K562 (cell line): Measurements from ENCODE around the gene GRB2. TPM values are rescaled to one million over a fixed set of nuclear protein-coding genes. Genes with fewer than 3 reads are reported as not detected.

Experiments
- ATAC-seq: fragments of 200-7000 bp; cut with Tn5 transposase; 3 replicates; pipeline ENCODE4 v1.9.1; 2020; ENCODE audit warnings: moderate library complexity
- BruUV-seq: library from RNA; stranded (reverse); fragments of 400-500 nt; replicated peaks from 2 replicates; lab custom pipeline; 2021; lab: Mats Ljungman, UMichigan
- CTCF ChIA-PET: fragments of 300-600 bp; formaldehyde crosslinking; extraction: SDS; loops from one replicate; lab custom pipeline; 2021; ENCODE audit warnings: low intra/inter-chr PET ratio; lab: Yijun Ruan, JAX
- POLR2A ChIA-PET: fragments of 300-600, 350-650 bp; sonication (Branson Sonifier 250); formaldehyde crosslinking; extraction: SDS; loops from one replicate; lab custom pipeline; 2021; ENCODE audit warnings: antibody characterized with exemption, inconsistent platforms; lab: Yijun Ruan, JAX
- DNase-seq, 4 experiments: peaks; one replicate each; pipeline versions ENCODE4 v3.0.0 to v3.0.0-alpha.2; 2011 to 2018; ENCODE audit warnings: low spot score in 3 of 4, mixed read lengths in 3 of 4; ENCODE audit errors: extremely low read depth in 1 of 4
- FAIRE-seq: peaks from 2 replicates; lab custom pipeline; 2011; peaks lifted over from hg19 to GRCh38; lab: Jason Lieb, UNC
- H2AFZ ChIP-seq: 2 replicates; pipeline ENCODE4 v1.6.0; 2011; ENCODE audit warnings: low read depth, low read length, control low read depth, inconsistent platforms
- H3K27ac ChIP-seq: fragments of 200-600 bp; 3 replicates; pipeline ENCODE4 v1.8.0; 2011; ENCODE audit warnings: low read depth, mild to moderate bottlenecking, control low read depth, inconsistent platforms, low read length, moderate library complexity, mixed read lengths; ENCODE audit errors: extremely low read depth
- H3K27me3 ChIP-seq, 2 experiments: fragments of 300-600 bp in 1 of 2; 2 replicates in 1 of 2; 3 replicates in 1 of 2; pipeline versions ENCODE4 v1.6.0 to v1.8.0; 2011; ENCODE audit warnings: inconsistent platforms in 2 of 2, low read length in 2 of 2, mild to moderate bottlenecking in 1 of 2, mixed read lengths in 1 of 2, moderate library complexity in 1 of 2; ENCODE audit not compliant: control insufficient read depth in 2 of 2, insufficient read depth in 2 of 2
- H3K36me3 ChIP-seq: fragments of 300-600 bp; 3 replicates; pipeline ENCODE4 v1.8.0; 2011; ENCODE audit warnings: mild to moderate bottlenecking, low read length, inconsistent platforms; ENCODE audit not compliant: control insufficient read depth, insufficient read depth
- H3K4me1 ChIP-seq, 2 experiments: fragments of 200-600 bp in 1 of 2; replicated peaks in 1 of 2; 2 replicates in 1 of 2; 3 replicates in 1 of 2; pipeline versions ENCODE4 v1.5.1 to v1.8.0; 2011; ENCODE audit warnings: inconsistent platforms in 2 of 2, low read length in 2 of 2, mild to moderate bottlenecking in 1 of 2, mixed read lengths in 1 of 2, moderate library complexity in 1 of 2; ENCODE audit not compliant: control insufficient read depth in 2 of 2, insufficient read depth in 2 of 2
- H3K4me2 ChIP-seq: 2 replicates; pipeline ENCODE4 v1.6.1; 2011; ENCODE audit warnings: low read length, control low read depth, inconsistent platforms, mixed read lengths; ENCODE audit not compliant: insufficient read depth
- H3K4me3 ChIP-seq: fragments of 200-600 bp; sonication (generic), shearing (Covaris generic); 2 replicates; pipeline ENCODE4 v1.5.1; 2016; ENCODE audit warnings: control low read depth, inconsistent platforms
- H3K79me2 ChIP-seq: fragments of 200-600 bp; 3 replicates; pipeline ENCODE4 v1.8.0; 2011; ENCODE audit warnings: low read length, inconsistent platforms; ENCODE audit not compliant: control insufficient read depth, insufficient read depth
- H3K9ac ChIP-seq, 2 experiments: 2 replicates each; pipeline versions ENCODE4 v1.6.0 to v1.6.1; 2011; ENCODE audit warnings: low read depth in 2 of 2, low read length in 2 of 2, control low read depth in 1 of 2, inconsistent platforms in 1 of 2, mild to moderate bottlenecking in 1 of 2, mixed read lengths in 1 of 2; ENCODE audit not compliant: insufficient read depth in 1 of 2
- H3K9me1 ChIP-seq: one replicate; pipeline ENCODE4 v1.6.0; 2011; ENCODE audit warnings: inconsistent platforms, mild to moderate bottlenecking, low read length, moderate library complexity; ENCODE audit not compliant: control insufficient read depth, insufficient read depth
- H3K9me3 ChIP-seq: replicated peaks from 2 replicates; pipeline ENCODE4 v1.5.1; 2011; ENCODE audit warnings: low read depth, low read length, inconsistent platforms; ENCODE audit not compliant: control insufficient read depth, insufficient read depth
- H4K20me1 ChIP-seq: replicated peaks from 2 replicates; pipeline ENCODE4 v1.6.1; 2011; ENCODE audit warnings: low read length, inconsistent platforms, mixed read lengths; ENCODE audit not compliant: control insufficient read depth, insufficient read depth
- CEBPB ChIP-seq: fragments of 450-650 bp; IDR thresholded peaks from 2 replicates; pipeline ENCODE4 v1.6.1; 2016; ENCODE audit warnings: missing genetic modification characterization, missing compliant biosample characterization
- ELF1 ChIP-seq: fragments of 200-800 bp; sonication (Bioruptor generic); IDR thresholded peaks from 2 replicates; pipeline ENCODE4 v1.6.1; 2016; ENCODE audit warnings: missing genetic modification characterization, missing compliant biosample characterization
- FOS ChIP-seq: IDR thresholded peaks from 3 replicates; pipeline ENCODE4 v1.6.1; 2011; ENCODE audit not compliant: insufficient read length; ENCODE audit errors: extremely low read depth
- IRF2 ChIP-seq: sonication (generic); formaldehyde crosslinking; IDR thresholded peaks from 2 replicates; pipeline ENCODE4 v1.8.1; 2022; ENCODE audit warnings: mild to moderate bottlenecking, missing genetic modification reagents
- LCOR ChIP-seq: sonication (generic); formaldehyde crosslinking; IDR thresholded peaks from 2 replicates; pipeline ENCODE4 v1.8.0; 2022; ENCODE audit warnings: mild to moderate bottlenecking, missing genetic modification reagents
- MEIS2 ChIP-seq: fragments of 450-650 bp; IDR thresholded peaks from 2 replicates; pipeline ENCODE4 v1.6.1; 2014; ENCODE audit warnings: mild to moderate bottlenecking; ENCODE audit not compliant: partially characterized antibody
- NCOA4 ChIP-seq: fragments of 450-650 bp; IDR thresholded peaks from 2 replicates; pipeline ENCODE4 v1.6.1; 2018; ENCODE audit warnings: mild to moderate bottlenecking; ENCODE audit not compliant: partially characterized antibody
- PBX2 ChIP-seq, 2 experiments: IDR thresholded peaks in 1 of 2; conservative IDR thresholded peaks in 1 of 2; 2 replicates each; pipeline ENCODE4 v1.6.1; 2016; ENCODE audit warnings: low read depth in 2 of 2, mild to moderate bottlenecking in 1 of 2, missing compliant biosample characterization in 1 of 2, missing genetic modification characterization in 1 of 2, moderate library complexity in 1 of 2
- PTRF ChIP-seq: fragments of 450-650 bp; IDR thresholded peaks from 2 replicates; pipeline ENCODE4 v1.6.1; 2016; ENCODE audit warnings: mild to moderate bottlenecking, missing genetic modification characterization, missing compliant biosample characterization
- WGBS: fragments of 100-300 bp; shearing (Covaris generic); methylation state at CpG from one replicate; pipeline ENCODE4 v1.1.6; 2016; ENCODE audit warnings: low coverage, mixed read lengths; ENCODE audit not compliant: insufficient coverage; ENCODE audit errors: missing lambda C conversion rate; 5-methylcytosine and 5-hydroxymethylcytosine counted together
- in situ Hi-C: fragments of 300-500 bp; cut with MboI; formaldehyde crosslinking; loops from 4 replicates; pipeline ENCODE4 v1.15.0; 2018; ENCODE audit warnings: inconsistent platforms, mixed read lengths
- intact Hi-C: fragments of 100-400 bp; cut with micrococcal nuclease; formaldehyde crosslinking; loops from 2 replicates; pipeline ENCODE4 v1.14.2; 2022
- polyA plus RNA-seq, 8 experiments: library from polyadenylated mRNA; depleted of rRNA in 4 of 8; stranded (reverse) in 5 of 8; unstranded in 3 of 8; fragments of >200 nt; fragmentation: Nextera tagmentation in 2 of 8; fragmentation: Illumina TruSeq in 1 of 8; extraction: Ambion mirVana in 2 of 8; extraction: Trizol in 1 of 8; gene quantifications; 2 replicates each; pipeline versions ENCODE4 v1.2.1 to v1.2.3, GENCODE V29; 2011 to 2014; ENCODE audit warnings: inconsistent platforms in 1 of 8, missing spikeins in 1 of 8
- total RNA-seq, 7 experiments: library from RNA; depleted of rRNA in 6 of 7; stranded (reverse); fragments of >200 nt in 6 of 7; fragmentation: Illumina TruSeq in 2 of 7; extraction: Trizol in 2 of 7; gene quantifications; 2 replicates each; pipeline versions ENCODE4 v1.2.1 to v1.2.3, GENCODE V29; 2011 to 2021; ENCODE audit warnings: low replicate concordance in 1 of 7
- TF ChIP-seq, protein P1 (sequence below): sonication (generic); IDR thresholded peaks from 2 replicates; pipeline ENCODE4 v1.6.1; 2016
- TF ChIP-seq, protein P2 (sequence below): fragments of 450-650 bp; IDR thresholded peaks from 2 replicates; pipeline ENCODE4 v1.6.1; 2016

Gene GRB2
- total and polyA plus RNA-seq, 9 of the 15 experiments (the other 6 are each of a cell fraction or from before 2014, with no cell fraction given) = 57.2 to 136 (median 84.8) TPM

DNA sequence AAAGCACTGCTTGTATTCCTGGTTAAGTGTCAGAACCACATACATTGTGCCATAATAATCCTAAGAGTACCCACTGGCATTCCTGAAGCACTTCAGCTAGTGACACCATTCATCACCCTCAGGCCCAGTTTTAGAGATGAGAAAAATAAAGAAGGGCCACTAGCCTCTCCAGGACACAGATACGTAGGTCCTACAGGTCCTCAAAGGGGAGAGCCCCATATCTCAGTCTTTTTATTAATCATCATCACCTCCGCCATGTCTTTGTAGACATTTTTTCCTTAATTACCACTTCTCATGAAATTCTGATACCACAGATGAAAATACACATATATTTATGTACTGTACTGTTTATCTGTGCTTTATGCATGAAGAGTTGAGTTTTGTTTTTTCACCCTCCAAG lies 43.5 kb downstream of the GRB2 start:
- Histone ChIP-seq H3K9ac (no peak overlapping the region), H4K20me1 (peaks cover 20% of the 10 kb centered on the region; the same call in 1 of the 2 replicates), H3K9me1 (no peaks in the 10 kb centered on the region), H3K4me2 (no peak overlapping the region), H3K36me3 (peaks cover 6% of the 10 kb centered on the region; the same call in 1 of the 3 replicates), H3K27me3 (no peaks in the 10 kb centered on the region), H3K4me1 (peaks cover 20 to 46% of the 10 kb centered on the region in 2 experiments), H2AFZ (no peak overlapping the region), H3K4me3 (no peak overlapping the region), H3K27ac (no peak overlapping the region; the same call in 2 of the 3 replicates), H3K79me2 (peaks cover 93% of the 10 kb centered on the region), H3K9me3 (no peaks in the 10 kb centered on the region)
- DNase-seq = no peak
- no TSS peak for BruUV-seq
- WGBS = 44% methylated on average over 2 of the region's 2 CpGs
- CTCF ChIA-PET = no interaction called here
- in situ Hi-C loops (no loop called here), intact Hi-C loops (no loop called here)
- ATAC-seq = no peak
- POLR2A ChIA-PET = interaction anchor here (1.1 kb wide), 2 partner anchors 10 to 14 kb away, joined by 3 to 4 read pairs; no protein-coding TSS in a partner anchor
- TF ChIP-seq CEBPB (tag) (no peak), FOS (no peak), IRF2 (no peak), LCOR (no peak)
- TF ChIP-seq, protein P1, sequence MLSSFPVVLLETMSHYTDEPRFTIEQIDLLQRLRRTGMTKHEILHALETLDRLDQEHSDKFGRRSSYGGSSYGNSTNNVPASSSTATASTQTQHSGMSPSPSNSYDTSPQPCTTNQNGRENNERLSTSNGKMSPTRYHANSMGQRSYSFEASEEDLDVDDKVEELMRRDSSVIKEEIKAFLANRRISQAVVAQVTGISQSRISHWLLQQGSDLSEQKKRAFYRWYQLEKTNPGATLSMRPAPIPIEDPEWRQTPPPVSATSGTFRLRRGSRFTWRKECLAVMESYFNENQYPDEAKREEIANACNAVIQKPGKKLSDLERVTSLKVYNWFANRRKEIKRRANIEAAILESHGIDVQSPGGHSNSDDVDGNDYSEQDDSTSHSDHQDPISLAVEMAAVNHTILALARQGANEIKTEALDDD = no peak
- no peak for FAIRE-seq

GRCh38 chr17:75361344-75361743 lies 44.1 kb downstream of the GRB2 start:
- no peak overlapping the region for H3K9ac ChIP-seq
- H3K4me1 ChIP-seq = peaks cover 17 to 45% of the 10 kb centered on the region in 2 experiments
- H3K9me3 ChIP-seq = no peaks in the 10 kb centered on the region
- no peak overlapping the region for H2AFZ ChIP-seq
- BruUV-seq = no TSS peak
- intact Hi-C loops = no loop called here
- peaks cover 93% of the 10 kb centered on the region for H3K79me2 ChIP-seq
- ChIA-PET POLR2A (interaction anchor here (1.1 kb wide), 1 partner anchor 14 kb away, joined by 3 read pairs; no protein-coding TSS in a partner anchor), CTCF (no interaction called here)
- H3K4me2 ChIP-seq = no peak overlapping the region
- H3K27ac ChIP-seq = no peak overlapping the region
- no peaks in the 10 kb centered on the region for H3K27me3 ChIP-seq
- peaks cover 18% of the 10 kb centered on the region; the same call in 1 of the 2 replicates for H4K20me1 ChIP-seq
- ATAC-seq (no peak), FAIRE-seq (no peak), DNase-seq (no peak)
- WGBS = 8% methylated on average over 3 of the region's 3 CpGs
- H3K36me3 ChIP-seq = peaks cover 10% of the 10 kb centered on the region; the same call in 2 of the 3 replicates
- in situ Hi-C loops = no loop called here
- no peak overlapping the region for H3K4me3 ChIP-seq
- H3K9me1 ChIP-seq = no peaks in the 10 kb centered on the region
- no peak for TF ChIP-seq NCOA4
- 0 out of 2 replicates have a peak, but pooled peaks have one; percentile 15 for TF ChIP-seq ELF1 (tag)
- TF ChIP-seq MEIS2 = peak; percentile 70
- TF ChIP-seq PTRF (tag) = no peak
- TF ChIP-seq, protein P2, sequence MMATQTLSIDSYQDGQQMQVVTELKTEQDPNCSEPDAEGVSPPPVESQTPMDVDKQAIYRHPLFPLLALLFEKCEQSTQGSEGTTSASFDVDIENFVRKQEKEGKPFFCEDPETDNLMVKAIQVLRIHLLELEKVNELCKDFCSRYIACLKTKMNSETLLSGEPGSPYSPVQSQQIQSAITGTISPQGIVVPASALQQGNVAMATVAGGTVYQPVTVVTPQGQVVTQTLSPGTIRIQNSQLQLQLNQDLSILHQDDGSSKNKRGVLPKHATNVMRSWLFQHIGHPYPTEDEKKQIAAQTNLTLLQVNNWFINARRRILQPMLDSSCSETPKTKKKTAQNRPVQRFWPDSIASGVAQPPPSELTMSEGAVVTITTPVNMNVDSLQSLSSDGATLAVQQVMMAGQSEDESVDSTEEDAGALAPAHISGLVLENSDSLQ = peak; percentile 56; the same call in 1 of the 2 replicates
- TF ChIP-seq PBX2 (CRISPR knock-in tag; IDR thresholded peaks at IDR 0.05; ENCODE audit: low read depth) = no peak
- TF ChIP-seq PBX2 (tag; conservative IDR thresholded peaks at IDR 0.05; ENCODE audit: low read depth) = peak; percentile 53
